Ovary (tissue), 9 donors: ENCODE data around the gene GPX2. TPM values are rescaled to one million over a fixed set of nuclear protein-coding genes. Genes with fewer than 3 reads are reported as not detected.

Experiments
- DNase-seq, 5 donors: peaks; one replicate each; pipeline ENCODE4 v3.0.0-alpha.2; 2019 to 2020
- H3K27ac ChIP-seq, 2 donors: fragments of 200-600 bp; one replicate each; pipeline versions ENCODE4 v1.5.1 to v1.8.0; 2019 to 2022
- H3K27me3 ChIP-seq: fragments of 200-600 bp; one replicate; pipeline ENCODE4 v1.8.0; 2022
- H3K36me3 ChIP-seq: fragments of 200-600 bp; sonication (generic); one replicate; pipeline ENCODE4 v1.5.1; 2019
- H3K4me1 ChIP-seq: one replicate; pipeline ENCODE4 v1.8.1; 2013; ENCODE audit warnings: mild to moderate bottlenecking, moderate library complexity; ENCODE audit not compliant: insufficient read depth
- H3K4me3 ChIP-seq: fragments of 200-600 bp; sonication (generic); one replicate; pipeline ENCODE4 v1.5.1; 2017
- H3K9me3 ChIP-seq, 2 donors: fragments of 200-600 bp in 1 of 2; sonication (generic) in 1 of 2; one replicate each; pipeline versions ENCODE4 v1.5.1 to v1.8.1; 2013 to 2019; ENCODE audit warnings: mild to moderate bottlenecking in 1 of 2, moderate library complexity in 1 of 2
- CTCF ChIP-seq, 3 donors: fragments of 450-650 bp in 2 of 3; fragments of 200-600 bp in 1 of 3; IDR thresholded peaks; one replicate each; pipeline versions ENCODE4 v1.5.1 to v1.8.0; 2016 to 2022; ENCODE audit warnings: antibody characterized with exemption in 3 of 3, mild to moderate bottlenecking in 1 of 3
- EP300 ChIP-seq: sonication (generic); formaldehyde crosslinking; IDR thresholded peaks from one replicate; pipeline ENCODE4 v1.6.1; 2017; ENCODE audit warnings: antibody characterized with exemption
- POLR2A ChIP-seq: fragments of 450-650 bp; IDR thresholded peaks from one replicate; pipeline ENCODE4 v1.6.1; 2017; ENCODE audit warnings: antibody characterized with exemption, mild to moderate bottlenecking, moderate library complexity
- WGBS, 3 donors: extraction: QIAGEN DNeasy Blood & Tissue Kit in 1 of 3; methylation state at CpG; one replicate each; pipeline versions ENCODE4 v1.1.5 to v1.1.7; 2013 to 2017; 5-methylcytosine and 5-hydroxymethylcytosine counted together
- intact Hi-C, 4 donors: fragments of 100-400 bp; cut with DNase I; formaldehyde crosslinking; loops; one replicate each; pipeline versions ENCODE4 v1.11.0 to v1.15.1; 2022 to 2023
- polyA plus RNA-seq, 2 donors: library from polyadenylated mRNA; stranded (reverse); fragments of 200-250 nt in 1 of 2; fragments of 350-450 nt in 1 of 2; fragmentation: Illumina TruSeq in 1 of 2; extraction: RNeasy Lipid Tissue Mini Kit (QIAGEN cat#74804) in 1 of 2; gene quantifications; one replicate each; pipeline ENCODE4 v1.2.3, GENCODE V29; 2013 to 2014
- total RNA-seq, 7 donors: library from RNA; depleted of rRNA in 2 of 7; stranded (reverse); fragments of >200 nt in 2 of 7; fragmentation: NEBNext Ultra II Directional in 3 of 7; extraction: Animal tissue kit (Norgen Biotek cat#: 25700) in 3 of 7; gene quantifications; one replicate each; pipeline versions ENCODE4 v1.1.0 to v1.2.4, GENCODE V29; 2016 to 2023
- donor health status: DM: no; HTN: no; CAD: no; lungs with moderate emphysema.
- donor health status: DM: no; HTN: no; CAD: no.
- donor health status: Bipolar disorder and iron deficiency.
- donor health status: DM: yes; HTN: yes; CAD: no.
- donor health status: DM: no; HTN: no; CAD: no.
- donor health status: DM: yes; HTN: yes; CAD: no.

GPX2 gene
- total and polyA plus RNA-seq, 9 donors: 1.00 to 4.8 TPM; not detected in 7

GRCh38 chr14:64950889-64951288 lies 8.3 kb upstream of the GPX2 start:
- no peaks in the 10 kb centered on the region for H3K4me1 ChIP-seq
- no peak overlapping the region for H3K4me3 ChIP-seq
- no peak overlapping the region for H3K27ac ChIP-seq
- H3K36me3 ChIP-seq: no peaks in the 10 kb centered on the region
- no peak for DNase-seq
- 95 to 100% (median 96%) methylated on average over 8 of the region's 8 CpGs for whole genome bisulfite sequencing, 3 donors
- TF ChIP-seq CTCF (IDR thresholded peaks at IDR 0.05) (no peak), POLR2A (no peak), EP300 (no peak)
- H3K9me3 ChIP-seq: no peaks in the 10 kb centered on the region
- H3K27me3 ChIP-seq: no peaks in the 10 kb centered on the region
- intact Hi-C loops: no loop called here

GRCh38 chr14:64948612-64949210 lies 6.2 kb upstream of the GPX2 start:
- no peak overlapping the region for H3K4me3 ChIP-seq
- H3K9me3 ChIP-seq: no peaks in the 10 kb centered on the region
- no peak for TF ChIP-seq CTCF (IDR thresholded peaks at IDR 0.05)
- H3K4me1 ChIP-seq: no peaks in the 10 kb centered on the region
- DNase-seq: no peak
- no peaks in the 10 kb centered on the region for H3K36me3 ChIP-seq
- no peak overlapping the region for H3K27ac ChIP-seq
- no peaks in the 10 kb centered on the region for H3K27me3 ChIP-seq
- intact Hi-C loops: no loop called here
- 84 to 88% (median 86%) methylated on average over 8 of the region's 8 CpGs for WGBS, 3 donors

DNA sequence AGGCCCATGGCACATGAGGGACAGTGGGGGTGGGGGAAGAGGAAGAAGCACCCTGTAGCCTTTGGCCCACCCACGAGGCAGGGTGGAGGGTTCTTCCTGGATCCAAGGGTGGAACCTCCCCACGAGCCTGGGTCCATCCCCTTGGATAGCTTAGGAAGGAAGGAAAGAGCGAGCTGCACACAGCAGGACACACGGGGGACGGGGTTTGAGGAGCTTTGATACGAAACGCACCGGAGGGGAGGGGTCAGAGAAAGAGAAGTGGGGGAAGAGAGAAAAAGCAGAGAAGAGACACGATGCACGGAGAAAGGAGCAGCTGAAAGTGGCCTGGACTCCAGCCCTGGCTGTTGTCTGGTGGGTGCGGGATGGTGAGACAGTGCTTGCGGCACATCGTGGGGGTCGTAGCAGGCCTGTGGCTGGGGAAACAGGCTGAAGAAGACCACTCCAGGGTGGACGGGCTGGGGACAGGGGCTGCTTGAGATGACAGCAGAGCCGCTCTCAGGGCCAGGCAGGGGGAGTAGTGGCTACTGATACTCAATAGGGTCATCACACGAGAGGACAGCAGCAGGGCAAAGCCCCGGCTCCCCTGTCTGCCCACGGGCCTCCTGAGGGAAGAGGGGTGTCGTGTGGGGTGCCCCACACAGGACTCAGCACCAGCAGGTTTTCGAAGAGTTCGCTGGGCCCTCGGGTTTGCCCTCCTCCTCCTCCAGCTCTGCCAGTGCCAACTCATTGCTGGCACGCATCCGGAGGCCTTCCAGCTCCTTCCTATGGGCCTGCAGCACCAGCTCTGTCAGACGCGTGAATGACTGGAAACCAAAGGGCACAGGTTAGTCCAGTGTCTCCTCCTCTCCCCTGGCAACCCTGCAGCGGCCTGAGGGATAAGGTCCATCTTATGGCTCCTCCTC lies 5.4 kb upstream of the GPX2 start:
- Histone ChIP-seq H3K36me3 (no peaks in the 10 kb centered on the region), H3K27me3 (no peaks in the 10 kb centered on the region), H3K9me3 (no peaks in the 10 kb centered on the region), H3K4me1 (no peaks in the 10 kb centered on the region), H3K4me3 (no peak overlapping the region), H3K27ac (no peak overlapping the region)
- 84 to 87% (median 84%) methylated on average over 28 of the region's 28 CpGs for WGBS, 3 donors
- intact Hi-C loops: no loop called here
- no peak for TF ChIP-seq EP300
- no peak for TF ChIP-seq CTCF (IDR thresholded peaks at IDR 0.05)
- TF ChIP-seq POLR2A: no peak
- no peak for DNase-seq

GRCh38 chr14:64946310-64947045 lies 3.9 kb upstream of the GPX2 start:
- intact Hi-C loops: no loop called here
- TF ChIP-seq EP300 (no peak), POLR2A (no peak), CTCF (IDR thresholded peaks at IDR 0.05) (no peak)
- no peaks in the 10 kb centered on the region for H3K27me3 ChIP-seq
- H3K27ac ChIP-seq: no peak overlapping the region
- no peaks in the 10 kb centered on the region for H3K9me3 ChIP-seq
- H3K4me1 ChIP-seq: no peaks in the 10 kb centered on the region
- WGBS, 3 donors: 77 to 87% (median 84%) methylated on average over 6 of the region's 6 CpGs
- H3K36me3 ChIP-seq: no peaks in the 10 kb centered on the region
- DNase-seq: no peak
- no peak overlapping the region for H3K4me3 ChIP-seq
